GM18873 (cell line): ENCODE results near the gene ADGRG3.

Experiments used
- ATAC-seq: cut with Tn5 transposase; IDR thresholded peaks from one replicate; pipeline ENCODE4 v1.9.1; 2021; ENCODE audit warnings: mild to moderate bottlenecking, moderate library complexity, moderate number of reproducible peaks; ENCODE audit not compliant: unreplicated experiment, low FRiP score

ADGRG3 gene

DNA sequence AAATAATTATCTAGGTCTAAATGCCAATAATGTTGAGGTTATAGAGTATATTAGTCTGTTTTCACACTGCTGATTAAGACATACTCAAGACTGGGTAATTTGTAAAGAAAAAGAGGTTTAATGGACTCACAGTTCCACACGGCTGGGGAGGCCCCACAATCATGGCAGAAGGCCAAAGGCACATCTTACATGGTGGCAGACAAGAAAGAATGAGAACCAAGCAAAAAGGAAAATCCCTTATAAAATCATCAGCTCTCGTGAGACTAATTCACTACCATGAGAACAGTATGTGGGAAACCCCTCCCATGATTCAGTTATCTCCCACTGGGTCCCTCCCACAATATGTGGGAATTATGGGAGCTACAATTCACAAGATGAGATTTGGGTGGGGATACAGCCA lies 64.6 kb downstream of the ADGRG3 start:
- no peak for ATAC-seq

DNA sequence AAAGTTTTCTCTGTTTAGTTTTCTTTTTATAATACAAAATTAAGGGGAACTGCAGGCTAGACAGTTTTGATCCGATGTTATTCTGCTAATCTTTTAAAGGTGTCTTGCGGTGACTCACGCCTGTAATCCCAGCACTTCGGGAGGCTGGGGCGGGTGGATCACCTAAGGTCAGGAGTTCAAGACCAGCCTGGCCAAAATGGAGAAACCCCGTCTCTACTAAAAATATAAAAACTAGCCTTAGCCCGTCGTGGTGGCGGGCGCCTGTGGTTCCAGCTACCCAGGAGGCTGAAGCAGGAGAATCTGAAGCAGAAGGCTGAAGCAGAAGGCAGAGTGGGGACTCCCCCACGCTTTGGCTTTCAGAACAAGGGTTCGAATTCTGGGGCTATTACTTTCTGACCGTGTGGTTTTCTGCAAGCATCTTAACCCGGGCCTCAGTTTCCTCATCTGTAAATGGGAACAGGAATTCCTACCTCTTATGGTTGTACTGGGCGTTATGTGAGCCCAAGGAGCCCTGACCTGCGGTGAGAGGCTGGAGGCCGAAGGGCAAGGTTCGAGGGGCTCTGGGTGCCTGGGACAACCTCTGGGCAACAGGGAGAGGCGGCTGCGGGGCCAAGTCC lies 66.3 kb downstream of the ADGRG3 start:
- no peak for ATAC-seq

- ATAC-seq = peak; percentile 89
These were observed 67.0 kb downstream of the ADGRG3 start for GRCh38 chr16:57734925-57735754.

GRCh38 chr16:57735755-57736418 lies 67.8 kb downstream of the ADGRG3 start, which contains the start of gene KATNB1:
Gene KATNB1, plus strand, starts transcription at chr16:57735770. Its CDS starts 1,474 bp downstream, at chr16:57737244.
- no peak for ATAC-seq

GRCh38 chr16:57736419-57737351 lies 68.6 kb downstream of the ADGRG3 start:
- ATAC-seq = no peak

DNA sequence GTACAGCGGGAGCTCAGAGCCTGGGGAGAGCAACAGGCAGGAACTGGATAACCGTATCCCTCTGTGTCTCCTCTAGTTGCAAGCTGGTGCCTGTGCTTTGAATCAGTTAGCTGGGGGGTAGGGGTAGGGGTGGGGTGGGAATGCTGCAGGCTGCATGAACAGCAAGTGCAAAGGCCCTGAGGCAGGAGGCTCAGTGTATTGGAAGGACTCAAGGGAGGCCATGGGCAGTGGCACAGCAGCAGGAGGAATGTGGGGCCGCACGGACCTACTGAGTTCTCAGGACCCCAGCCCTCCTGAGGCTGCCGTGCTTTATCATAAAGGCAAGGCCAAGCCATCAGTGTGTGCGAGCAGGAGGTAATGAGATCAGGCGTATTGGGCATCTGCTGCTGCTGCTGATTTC lies 70.7 kb downstream of the ADGRG3 start:
- ATAC-seq = no peak
